Mesangial cell (primary cell): ENCODE measurements around the gene SURF1. TPM values are rescaled to one million over a fixed set of nuclear protein-coding genes. Genes with fewer than 3 reads are reported as not detected.

Source experiments
- total RNA-seq: library from RNA; depleted of rRNA; stranded (reverse); fragments of >200 nt; gene quantifications from 2 replicates; pipeline ENCODE4 v1.2.3, GENCODE V29; 2015

The SURF1 gene, protein sequence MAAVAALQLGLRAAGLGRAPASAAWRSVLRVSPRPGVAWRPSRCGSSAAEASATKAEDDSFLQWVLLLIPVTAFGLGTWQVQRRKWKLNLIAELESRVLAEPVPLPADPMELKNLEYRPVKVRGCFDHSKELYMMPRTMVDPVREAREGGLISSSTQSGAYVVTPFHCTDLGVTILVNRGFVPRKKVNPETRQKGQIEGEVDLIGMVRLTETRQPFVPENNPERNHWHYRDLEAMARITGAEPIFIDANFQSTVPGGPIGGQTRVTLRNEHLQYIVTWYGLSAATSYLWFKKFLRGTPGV
- 17.1 and 50.3 TPM in 2 replicates for total RNA-seq

DNA sequence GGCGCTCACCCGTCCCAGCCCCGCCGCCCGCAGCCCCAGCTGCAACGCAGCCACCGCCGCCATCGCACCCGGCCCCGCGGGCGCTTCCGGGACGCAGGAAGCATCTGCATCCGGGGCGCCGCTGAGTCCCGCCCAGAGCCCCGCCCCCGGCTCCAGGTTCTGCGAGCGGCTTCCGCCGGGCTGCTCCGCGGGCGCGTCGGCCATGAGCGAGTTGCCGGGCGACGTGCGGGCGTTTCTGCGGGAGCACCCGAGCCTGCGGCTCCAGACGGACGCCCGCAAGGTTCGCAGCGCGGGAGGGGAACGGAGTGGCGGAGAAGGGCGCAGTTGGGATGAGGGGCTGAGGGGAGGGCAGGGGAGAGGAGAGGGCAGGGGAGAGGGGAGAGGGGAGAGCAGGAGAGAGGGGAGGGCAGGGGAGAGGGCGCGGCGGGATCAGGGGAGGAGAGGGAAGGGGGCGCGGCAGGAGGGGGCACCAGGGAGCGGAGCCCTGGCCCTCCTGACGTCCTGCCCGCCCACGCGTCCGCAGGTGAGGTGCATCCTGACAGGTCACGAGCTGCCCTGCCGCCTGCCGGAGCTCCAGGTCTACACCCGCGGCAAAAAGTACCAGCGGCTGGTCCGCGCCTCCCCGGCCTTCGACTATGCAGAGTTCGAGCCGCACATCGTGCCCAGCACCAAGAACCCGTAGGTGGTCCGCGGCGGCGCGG, at the start of gene SURF1, which contains the start of gene SURF2:
Gene SURF1, minus strand, starts transcription at position 97 of the 701 bp plus-strand sequence. Its CDS starts 34 bp downstream, at position 63.
Gene SURF2, plus strand, starts transcription at position 160 of the 701 bp plus-strand sequence. Its CDS starts 43 bp downstream, at position 203.

DNA sequence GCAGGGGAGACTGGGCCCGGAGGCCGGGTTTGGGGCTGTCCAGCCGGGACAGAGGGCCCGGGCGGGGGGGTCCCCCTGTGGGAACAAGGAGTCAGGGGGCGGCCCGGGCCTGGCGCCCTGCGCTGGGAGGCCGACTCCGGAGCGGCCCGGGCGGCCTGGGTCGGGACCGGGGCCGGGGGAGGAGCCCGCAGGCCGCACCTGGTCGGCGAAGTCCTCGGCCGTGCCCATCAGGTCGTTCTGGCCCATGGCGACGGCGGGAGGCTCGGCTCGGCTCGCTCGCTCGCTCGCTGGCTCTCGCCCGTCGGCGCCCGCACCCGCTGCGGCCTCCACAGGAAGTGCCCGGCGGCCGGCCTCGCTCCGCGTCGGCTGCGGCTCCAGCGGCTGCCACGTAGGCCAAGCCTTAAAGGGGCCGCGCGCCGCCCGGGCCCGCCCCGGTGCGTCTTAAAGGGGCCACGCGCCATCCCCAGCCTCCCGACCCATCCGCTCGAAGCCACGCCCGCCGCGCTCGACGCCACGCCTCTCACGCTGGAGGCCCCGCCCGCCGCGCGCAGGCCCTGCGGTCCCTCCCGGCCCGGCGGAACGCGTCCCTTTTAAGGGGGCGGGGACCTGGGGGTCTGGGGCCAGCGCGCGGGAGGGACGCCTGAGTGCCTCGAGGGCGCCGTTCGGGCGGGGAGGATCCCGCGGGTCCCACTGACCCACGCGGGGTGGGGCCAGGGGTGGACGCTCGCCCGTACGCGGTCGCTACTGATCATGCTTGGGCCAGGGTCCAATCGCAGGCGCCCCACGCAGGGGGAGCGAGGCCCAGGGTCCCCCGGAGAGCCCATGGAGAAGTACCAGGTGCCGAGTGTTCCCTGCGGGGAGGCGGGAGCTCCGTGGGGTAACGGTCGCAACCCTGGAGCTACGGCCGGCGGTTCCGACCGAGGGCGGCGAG, 19.7 kb upstream of the SURF1 start, which contains the start of the genes STKLD1 and SURF4:
Gene STKLD1, plus strand, starts transcription at position 643 of the 931 bp plus-strand sequence. Its CDS starts 108 bp downstream, at position 751.
Gene SURF4, minus strand, starts transcription at position 337 of the 931 bp plus-strand sequence. Its CDS starts 91 bp downstream, at position 246.

GRCh38 chr9:133347985-133348717, 8.1 kb downstream of the SURF1 start, which contains the start of the genes MED22 and RPL7A:
Gene MED22 (minus strand): TSS chr9:133348131. CDS start chr9:133346662, 1,469 bp downstream.
Gene RPL7A (plus strand): TSS chr9:133348218. CDS start chr9:133348244, 26 bp downstream.

DNA sequence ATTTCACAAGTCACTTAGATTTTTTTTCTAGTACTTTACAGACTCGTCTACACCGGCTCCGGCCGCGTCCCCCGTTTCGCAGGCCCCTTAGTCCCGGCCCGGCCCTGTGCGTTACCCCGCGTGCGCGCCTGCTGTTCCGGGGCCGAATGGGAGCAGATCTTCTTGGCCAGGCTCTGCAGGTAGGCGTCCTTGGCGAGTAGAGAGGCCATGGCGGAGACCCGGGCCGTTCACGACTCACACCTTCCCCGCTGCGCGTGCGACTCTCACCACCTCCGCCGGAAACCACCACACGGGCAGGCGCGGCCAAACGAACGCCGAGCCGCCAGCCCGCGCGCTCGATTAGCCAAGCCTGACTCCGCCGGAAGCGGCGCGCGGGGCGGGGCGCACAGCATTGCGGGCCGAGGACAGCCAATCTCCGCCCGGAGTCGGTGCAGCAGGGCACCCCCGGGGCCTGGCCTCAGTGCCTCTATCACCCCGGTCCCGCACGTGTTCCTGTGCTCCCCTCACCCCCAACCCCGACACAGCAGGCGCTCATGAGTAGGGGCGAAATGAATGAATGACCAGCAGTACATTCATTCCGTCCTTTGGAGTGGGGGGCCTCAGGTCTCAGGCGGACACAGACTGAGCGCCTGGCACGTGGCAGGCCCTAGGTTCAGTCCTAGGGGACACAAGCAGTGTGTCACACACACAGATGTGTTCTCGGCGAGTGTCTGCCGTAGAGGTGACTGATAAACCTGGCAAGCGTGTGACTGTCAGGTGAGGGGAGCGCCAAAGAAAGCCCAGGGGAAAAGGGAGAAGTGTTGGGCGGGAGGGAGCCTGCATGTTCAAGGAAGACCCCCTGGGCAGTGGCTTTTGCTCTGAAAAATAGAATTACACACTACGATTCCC, 20.1 kb downstream of the SURF1 start, which contains the start of gene SURF6:
Gene SURF6, minus strand, starts transcription at position 265 of the 888 bp plus-strand sequence. Its CDS starts 56 bp downstream, at position 209.

Other genes with a start within 250 kb of the SURF1 start
- gene RALGDS, start 235.2 kb downstream of the SURF1 start, total RNA-seq: 21.0 and 35.2 TPM in 2 replicates
- gene GBGT1, start 192.6 kb downstream of the SURF1 start, total RNA-seq: 5.3 and 6.5 TPM in 2 replicates
- not detected in 2 replicates for gene OBP2B, start 147.2 kb downstream of the SURF1 start, total RNA-seq
- gene ABO, start 81.3 kb downstream of the SURF1 start, total RNA-seq: 1.1 TPM in 1 of 2 replicates, not detected in the other
- gene SURF6, start 20.3 kb downstream of the SURF1 start, total RNA-seq: 9.4 and 9.5 TPM in 2 replicates
- 24.0 and 32.5 TPM in 2 replicates for gene MED22, start 8.4 kb downstream of the SURF1 start, total RNA-seq
- gene RPL7A, start 8.3 kb downstream of the SURF1 start, total RNA-seq: 1,845 and 2,045 TPM in 2 replicates
- gene SURF2, start 63 bp upstream of the SURF1 start, total RNA-seq: 22.8 and 33.9 TPM in 2 replicates
- gene SURF4, start 19.6 kb upstream of the SURF1 start, total RNA-seq: 220 and 283 TPM in 2 replicates
- gene STKLD1, start 19.9 kb upstream of the SURF1 start, total RNA-seq: 0.49 and 1.3 TPM in 2 replicates
- gene REXO4, start 61.5 kb upstream of the SURF1 start, total RNA-seq: 16.6 and 17.6 TPM in 2 replicates
- gene ADAMTS13, start 65.9 kb upstream of the SURF1 start, total RNA-seq: 1.3 and 5.8 TPM in 2 replicates
- 6.5 and 29.3 TPM in 2 replicates for gene CACFD1, start 103.5 kb upstream of the SURF1 start, total RNA-seq
- 17.7 and 37.6 TPM in 2 replicates for gene SLC2A6, start 122.6 kb upstream of the SURF1 start, total RNA-seq
- not detected in 2 replicates for gene MYMK, start 168.5 kb upstream of the SURF1 start, total RNA-seq
- under 0.01 and 0.25 TPM in 2 replicates for gene ADAMTSL2, start 178.2 kb upstream of the SURF1 start, total RNA-seq